ENCODE measurements around the gene ITLN1.
"Not testable (repeated sequence)": the region's sequence is repeated elsewhere in the genome, so short reads cannot be mapped to it uniquely, and the experiment has no call there.

The ITLN1 gene

GRCh38 chr1:160882582-160882981 is 2.4 kb downstream of the ITLN1 start:
- no peak for DNase-seq

GRCh38 chr1:160881264-160881663 is 3.7 kb downstream of the ITLN1 start:
- DNase-seq: not testable (repeated sequence)

- DNase-seq: no peak
Observed at GRCh38 chr1:160880216-160880615, 4.8 kb downstream of the ITLN1 start.

GRCh38 chr1:160879056-160879455 is 5.9 kb downstream of the ITLN1 start:
- no peak for DNase-seq

GRCh38 chr1:160877221-160877620 is 7.8 kb downstream of the ITLN1 start:
- DNase-seq: no peak

GRCh38 chr1:160876311-160876710 is 8.7 kb downstream of the ITLN1 start:
- DNase-seq: no peak

- not testable (repeated sequence) for DNase-seq
Observed at GRCh38 chr1:160875591-160875990, 9.4 kb downstream of the ITLN1 start.

GRCh38 chr1:160874935-160875334 is 10.0 kb downstream of the ITLN1 start:
- DNase-seq: no peak

GRCh38 chr1:160868141-160868540 is 16.8 kb downstream of the ITLN1 start:
- no peak for DNase-seq

GRCh38 chr1:160867651-160868050 is 17.3 kb downstream of the ITLN1 start:
- not testable (repeated sequence) for DNase-seq

- no peak for DNase-seq
Observed at GRCh38 chr1:160866695-160867260, 18.2 kb downstream of the ITLN1 start.

GRCh38 chr1:160866001-160866694 is 18.8 kb downstream of the ITLN1 start:
- no peak for DNase-seq

GRCh38 chr1:160865337-160865736 is 19.6 kb downstream of the ITLN1 start:
- DNase-seq: no peak

- no peak for DNase-seq
Observed at GRCh38 chr1:160864173-160864572, 20.8 kb downstream of the ITLN1 start.

- no peak for DNase-seq
Observed at GRCh38 chr1:160863774-160864131, 21.2 kb downstream of the ITLN1 start.

- no peak for DNase-seq
Observed at GRCh38 chr1:160863061-160863773, 21.8 kb downstream of the ITLN1 start.

GRCh38 chr1:160862203-160863060 is 22.5 kb downstream of the ITLN1 start, which contains the start of gene CD244:
Gene CD244, minus strand, starts transcription at chr1:160862887. Its CDS starts 210 bp downstream, at chr1:160862677.
- no peak for DNase-seq

GRCh38 chr1:160860840-160861505 is 24.0 kb downstream of the ITLN1 start:
- DNase-seq: no peak

GRCh38 chr1:160859166-160859565 is 25.8 kb downstream of the ITLN1 start:
- DNase-seq: no peak

GRCh38 chr1:160858507-160858906 is 26.5 kb downstream of the ITLN1 start:
- no peak for DNase-seq

GRCh38 chr1:160858097-160858496 is 26.9 kb downstream of the ITLN1 start:
- DNase-seq: no peak

GRCh38 chr1:160855181-160855981 is 29.6 kb downstream of the ITLN1 start:
- no peak for DNase-seq

Measured in activated naive CD4-positive, alpha-beta T cell (primary cell).